Measurements from ENCODE around the gene PERM1. TPM values are rescaled to one million over a fixed set of nuclear protein-coding genes. Genes with fewer than 3 reads are reported as not detected.

Gene PERM1
- total RNA-seq, 2 experiments from 2014 or later, result not detected

DNA sequence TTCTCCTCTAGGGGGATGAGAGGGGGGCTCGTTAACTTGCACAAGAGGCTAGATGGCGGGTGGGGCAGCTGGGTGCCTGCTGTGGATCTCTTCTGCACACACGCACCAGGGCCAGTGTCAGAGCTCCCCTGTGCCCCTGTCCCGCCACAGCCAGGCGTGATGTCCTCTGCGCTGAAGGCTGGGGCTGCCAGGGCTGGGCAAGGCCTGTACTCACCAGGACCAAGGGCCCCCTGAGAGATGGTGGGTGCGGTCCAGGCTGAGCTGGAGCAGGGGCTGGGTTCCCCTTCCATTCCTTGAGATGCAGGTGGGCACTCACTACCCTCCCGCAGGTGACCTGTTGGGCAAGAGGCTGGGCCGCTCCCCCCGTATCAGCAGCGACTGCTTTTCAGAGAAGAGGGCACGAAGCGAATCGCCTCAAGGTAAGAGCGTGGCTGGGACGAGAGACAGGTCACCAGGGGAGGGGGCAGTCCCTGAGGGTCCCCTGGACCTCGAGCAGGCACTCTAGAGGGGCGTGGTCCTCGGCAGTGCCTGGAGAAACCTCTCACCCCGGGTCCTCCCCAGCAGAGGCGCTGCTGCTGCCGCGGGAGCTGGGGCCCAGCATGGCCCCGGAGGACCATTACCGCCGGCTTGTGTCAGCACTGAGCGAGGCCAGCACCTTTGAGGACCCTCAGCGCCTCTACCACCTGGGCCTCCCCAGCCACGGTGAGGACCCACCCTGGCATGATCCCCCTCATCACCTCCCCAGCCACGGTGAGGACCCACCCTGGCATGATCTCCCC is 43.0 kb downstream of the PERM1 start:
- DNase-seq (no peak), ATAC-seq (no peak)
- Mint-ChIP-seq H3K4me1 (ENCODE audit: low read depth) (peaks cover 4% of the 10 kb centered on the region), H3K9me3 (no peaks in the 10 kb centered on the region), H3K4me3 (no peak overlapping the region), H3K27ac (no peak overlapping the region), H3K27me3 (peaks cover 29% of the 10 kb centered on the region), H3K36me3 (ENCODE audit: low read depth) (no peaks in the 10 kb centered on the region)
- TF ChIP-seq, protein P1, sequence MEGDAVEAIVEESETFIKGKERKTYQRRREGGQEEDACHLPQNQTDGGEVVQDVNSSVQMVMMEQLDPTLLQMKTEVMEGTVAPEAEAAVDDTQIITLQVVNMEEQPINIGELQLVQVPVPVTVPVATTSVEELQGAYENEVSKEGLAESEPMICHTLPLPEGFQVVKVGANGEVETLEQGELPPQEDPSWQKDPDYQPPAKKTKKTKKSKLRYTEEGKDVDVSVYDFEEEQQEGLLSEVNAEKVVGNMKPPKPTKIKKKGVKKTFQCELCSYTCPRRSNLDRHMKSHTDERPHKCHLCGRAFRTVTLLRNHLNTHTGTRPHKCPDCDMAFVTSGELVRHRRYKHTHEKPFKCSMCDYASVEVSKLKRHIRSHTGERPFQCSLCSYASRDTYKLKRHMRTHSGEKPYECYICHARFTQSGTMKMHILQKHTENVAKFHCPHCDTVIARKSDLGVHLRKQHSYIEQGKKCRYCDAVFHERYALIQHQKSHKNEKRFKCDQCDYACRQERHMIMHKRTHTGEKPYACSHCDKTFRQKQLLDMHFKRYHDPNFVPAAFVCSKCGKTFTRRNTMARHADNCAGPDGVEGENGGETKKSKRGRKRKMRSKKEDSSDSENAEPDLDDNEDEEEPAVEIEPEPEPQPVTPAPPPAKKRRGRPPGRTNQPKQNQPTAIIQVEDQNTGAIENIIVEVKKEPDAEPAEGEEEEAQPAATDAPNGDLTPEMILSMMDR (IDR thresholded peaks at IDR 0.05), result no peak
- ChIA-PET POLR2A (interaction anchor here (1.0 to 1.2 kb wide), 2 partner anchors 8 to 11 kb away, joined by 3 to 4 read pairs; no protein-coding TSS in a partner anchor), CTCF (interaction anchor here (1.1 to 1.4 kb wide), 6 partner anchors 13 to 85 kb away, joined by 3 to 6 read pairs (median 3); no protein-coding TSS in a partner anchor)
- intact Hi-C loops (cut with micrococcal nuclease), result no loop called here

DNA sequence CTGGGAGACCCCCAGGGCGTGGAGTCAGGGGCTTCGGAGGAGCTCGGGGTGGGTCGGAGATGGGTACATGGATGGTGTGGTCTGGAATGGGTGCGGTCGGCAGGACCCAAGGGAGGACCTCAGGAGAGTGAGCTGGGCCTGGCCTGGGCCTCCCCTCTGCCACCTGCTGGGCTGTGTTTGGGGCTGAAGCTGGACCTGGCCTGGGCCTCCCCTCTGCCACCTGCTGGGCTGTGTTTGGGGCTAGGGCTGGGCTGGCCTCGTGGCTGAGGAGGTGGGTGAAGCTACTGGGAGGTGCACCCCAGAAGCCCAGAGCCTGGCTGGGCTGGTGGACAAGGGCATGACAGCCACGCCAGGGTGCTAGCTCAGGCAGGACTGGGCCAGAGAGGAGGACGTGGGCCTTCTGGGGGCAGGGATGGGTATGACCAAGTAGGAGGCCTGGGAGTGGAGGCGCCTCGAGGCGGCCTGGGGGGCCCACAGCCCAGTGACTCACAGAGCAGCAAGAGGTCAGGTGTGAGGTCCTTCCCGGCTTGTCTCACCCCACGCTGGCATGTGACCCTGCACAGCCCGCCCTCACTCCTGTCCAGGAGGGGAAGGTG is 43.7 kb downstream of the PERM1 start:
- ChIA-PET POLR2A (interaction anchor here (1.0 to 1.2 kb wide), 2 partner anchors 8 to 10 kb away, joined by 3 to 4 read pairs; no protein-coding TSS in a partner anchor), CTCF (interaction anchor here (1.1 to 1.4 kb wide), 5 partner anchors 12 to 86 kb away, joined by 3 to 6 read pairs (median 3); no protein-coding TSS in a partner anchor)
- DNase-seq (no peak), ATAC-seq (peak; percentile 41)
- no peak overlapping the region for H3K4me3 Mint-ChIP-seq
- H3K36me3 Mint-ChIP-seq (ENCODE audit: low read depth), result no peaks in the 10 kb centered on the region
- TF ChIP-seq, protein P1 (IDR thresholded peaks at IDR 0.05), result no peak
- intact Hi-C loops (cut with micrococcal nuclease), result no loop called here
- H3K4me1 Mint-ChIP-seq (ENCODE audit: low read depth), result peaks cover 4% of the 10 kb centered on the region
- no peak overlapping the region for H3K27ac Mint-ChIP-seq
- H3K9me3 Mint-ChIP-seq, result no peaks in the 10 kb centered on the region
- H3K27me3 Mint-ChIP-seq, result peaks cover 31% of the 10 kb centered on the region

DNA sequence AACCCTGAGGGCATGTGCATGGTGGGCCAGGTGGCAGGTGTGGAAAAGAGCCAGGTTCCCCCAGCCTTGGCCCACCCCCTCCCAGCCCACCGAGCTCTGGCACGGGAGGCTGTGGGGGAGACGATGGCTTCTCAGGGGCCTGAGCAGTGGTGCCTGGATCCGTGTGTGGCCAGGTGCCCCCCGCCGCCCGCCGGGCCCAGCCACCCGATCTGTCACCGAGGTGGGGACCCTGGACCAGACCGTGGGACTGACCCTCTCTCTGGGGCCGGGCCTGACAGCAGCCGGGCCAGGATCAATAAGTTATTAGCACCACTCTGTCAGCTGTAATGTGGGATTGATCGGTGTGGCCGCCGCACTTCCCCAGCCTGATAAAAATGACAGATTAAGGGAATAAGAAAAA is 44.4 kb downstream of the PERM1 start:
- H3K4me1 Mint-ChIP-seq (ENCODE audit: low read depth), result peaks cover 4% of the 10 kb centered on the region
- H3K4me3 Mint-ChIP-seq, result no peak overlapping the region
- ATAC-seq, result no peak
- ChIA-PET CTCF (interaction anchor here (1.1 to 1.4 kb wide), 3 partner anchors 31 to 86 kb away, joined by 3 to 6 read pairs (median 4); no protein-coding TSS in a partner anchor), POLR2A (interaction anchor here (1.0 kb wide), 1 partner anchor 9 kb away, joined by 3 read pairs; no protein-coding TSS in a partner anchor)
- TF ChIP-seq, protein P1 (IDR thresholded peaks at IDR 0.05), result no peak
- DNase-seq, result no peak
- intact Hi-C loops (cut with micrococcal nuclease), result no loop called here
- H3K36me3 Mint-ChIP-seq (ENCODE audit: low read depth), result no peaks in the 10 kb centered on the region
- peaks cover 31% of the 10 kb centered on the region for H3K27me3 Mint-ChIP-seq
- no peaks in the 10 kb centered on the region for H3K9me3 Mint-ChIP-seq
- H3K27ac Mint-ChIP-seq, result no peak overlapping the region

DNA sequence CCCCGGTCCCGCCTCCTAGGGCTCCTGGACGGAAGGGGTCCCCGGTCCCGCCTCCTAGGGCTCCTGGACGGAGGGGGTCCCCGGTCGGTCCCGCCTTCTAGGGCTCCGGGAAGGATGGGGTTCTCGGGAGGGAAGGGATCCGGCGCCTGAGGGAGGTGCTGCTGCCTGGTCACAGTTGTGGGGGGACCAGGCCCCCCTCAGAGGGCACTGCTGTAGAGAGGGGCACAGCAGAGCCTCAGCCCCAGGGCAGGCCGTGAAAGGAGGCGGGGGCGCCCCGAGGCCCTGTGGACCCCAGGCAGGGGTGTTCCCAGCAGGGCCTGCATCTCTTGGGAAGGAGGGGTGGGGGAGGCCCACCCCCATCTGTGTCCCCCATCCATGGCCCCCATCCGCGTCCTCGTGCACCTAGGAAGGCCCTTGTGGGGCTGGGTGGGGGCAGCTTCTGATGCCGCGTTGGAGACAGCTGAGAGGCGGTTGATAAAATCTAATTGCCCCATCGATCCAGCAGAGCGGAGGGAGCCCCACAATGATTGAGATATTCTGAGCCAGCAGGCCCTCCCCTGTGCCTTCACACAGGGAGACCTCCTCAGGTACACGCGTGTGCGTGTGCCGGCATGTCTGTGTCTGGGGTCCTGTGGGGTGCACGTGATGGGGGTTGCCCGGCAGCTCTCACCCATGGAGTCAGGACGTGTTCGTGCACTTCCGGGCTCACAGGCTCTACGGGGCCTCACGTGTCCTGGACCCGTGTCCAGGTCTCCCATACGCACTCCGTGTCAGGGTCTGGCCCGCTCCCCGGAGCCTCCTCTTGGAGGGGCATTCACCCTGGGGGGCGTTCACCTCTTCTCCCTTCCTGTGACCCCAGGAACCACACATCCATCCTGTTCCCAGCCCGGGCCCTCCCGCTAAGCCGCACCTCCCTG is 45.3 kb downstream of the PERM1 start:
- ChIA-PET CTCF (no interaction called here), POLR2A (no interaction called here)
- TF ChIP-seq, protein P1 (IDR thresholded peaks at IDR 0.05), result no peak
- intact Hi-C loops (cut with micrococcal nuclease), result no loop called here
- Mint-ChIP-seq H3K27me3 (peaks cover 31% of the 10 kb centered on the region), H3K36me3 (ENCODE audit: low read depth) (no peaks in the 10 kb centered on the region), H3K9me3 (no peaks in the 10 kb centered on the region), H3K4me3 (no peak overlapping the region), H3K27ac (no peak overlapping the region), H3K4me1 (ENCODE audit: low read depth) (peaks cover 4% of the 10 kb centered on the region)
- DNase-seq (no peak), ATAC-seq (no peak)
